ENCODE data around the gene LAIR2.

The LAIR2 gene

GRCh38 chr19:54521860-54522513 is 19.4 kb downstream of the LAIR2 start:
- H3K27ac ChIP-seq: no peak overlapping the region
- no peak for TF ChIP-seq ZFX (IDR thresholded peaks at IDR 0.05; ENCODE audit: borderline replicate concordance)
- TF ChIP-seq, protein P1, sequence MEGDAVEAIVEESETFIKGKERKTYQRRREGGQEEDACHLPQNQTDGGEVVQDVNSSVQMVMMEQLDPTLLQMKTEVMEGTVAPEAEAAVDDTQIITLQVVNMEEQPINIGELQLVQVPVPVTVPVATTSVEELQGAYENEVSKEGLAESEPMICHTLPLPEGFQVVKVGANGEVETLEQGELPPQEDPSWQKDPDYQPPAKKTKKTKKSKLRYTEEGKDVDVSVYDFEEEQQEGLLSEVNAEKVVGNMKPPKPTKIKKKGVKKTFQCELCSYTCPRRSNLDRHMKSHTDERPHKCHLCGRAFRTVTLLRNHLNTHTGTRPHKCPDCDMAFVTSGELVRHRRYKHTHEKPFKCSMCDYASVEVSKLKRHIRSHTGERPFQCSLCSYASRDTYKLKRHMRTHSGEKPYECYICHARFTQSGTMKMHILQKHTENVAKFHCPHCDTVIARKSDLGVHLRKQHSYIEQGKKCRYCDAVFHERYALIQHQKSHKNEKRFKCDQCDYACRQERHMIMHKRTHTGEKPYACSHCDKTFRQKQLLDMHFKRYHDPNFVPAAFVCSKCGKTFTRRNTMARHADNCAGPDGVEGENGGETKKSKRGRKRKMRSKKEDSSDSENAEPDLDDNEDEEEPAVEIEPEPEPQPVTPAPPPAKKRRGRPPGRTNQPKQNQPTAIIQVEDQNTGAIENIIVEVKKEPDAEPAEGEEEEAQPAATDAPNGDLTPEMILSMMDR (IDR thresholded peaks at IDR 0.05): no peak

GRCh38 chr19:54523403-54523802 is 20.8 kb downstream of the LAIR2 start:
- TF ChIP-seq, protein P1 (IDR thresholded peaks at IDR 0.05): no peak
- no peak for TF ChIP-seq ZFX (IDR thresholded peaks at IDR 0.05; ENCODE audit: borderline replicate concordance)
- no peak overlapping the region for H3K27ac ChIP-seq

DNA sequence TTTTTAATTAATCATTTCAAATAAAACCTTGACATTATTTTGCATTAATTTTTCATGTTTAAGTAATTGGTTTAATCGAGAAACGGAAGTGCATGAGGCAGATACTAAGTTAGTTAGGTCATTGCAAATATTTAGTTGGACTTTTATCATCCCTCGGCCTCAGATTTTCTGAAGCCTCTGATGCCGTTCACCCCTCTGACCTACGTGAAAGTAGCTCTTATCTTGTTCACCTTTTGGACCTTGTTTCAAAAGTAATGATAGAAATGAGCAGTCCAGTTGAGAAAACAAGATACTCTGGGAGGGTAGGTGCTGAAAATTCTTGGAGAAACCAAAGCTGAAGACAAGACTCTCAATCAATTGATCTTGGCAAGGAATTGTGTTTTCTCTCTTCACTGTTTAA is 23.0 kb downstream of the LAIR2 start:
- TF ChIP-seq, protein P1 (IDR thresholded peaks at IDR 0.05): no peak
- TF ChIP-seq ZFX (IDR thresholded peaks at IDR 0.05; ENCODE audit: borderline replicate concordance): no peak
- no peak overlapping the region for H3K27ac ChIP-seq

DNA sequence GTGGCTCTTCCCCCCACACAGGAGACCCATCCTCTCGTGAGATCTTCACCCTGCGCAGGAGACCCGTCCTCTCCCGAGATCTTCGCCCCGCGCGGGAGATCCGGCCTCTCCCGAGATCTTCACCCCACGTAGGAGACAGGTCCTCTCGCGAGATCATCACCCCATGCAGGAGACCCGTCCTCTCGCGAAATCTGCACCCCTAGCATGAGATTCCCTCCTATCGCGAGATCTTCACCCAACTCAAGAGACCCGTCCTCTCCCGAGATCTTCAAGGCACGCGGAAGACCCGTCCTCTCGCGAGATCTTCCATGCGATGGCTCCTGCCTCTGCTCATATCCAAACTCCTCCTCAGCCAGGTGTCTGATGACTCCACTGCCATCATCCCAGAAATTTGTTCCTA is 24.3 kb downstream of the LAIR2 start:
- TF ChIP-seq, protein P1 (IDR thresholded peaks at IDR 0.05): no peak
- no peak for TF ChIP-seq ZFX (IDR thresholded peaks at IDR 0.05; ENCODE audit: borderline replicate concordance)
- H3K27ac ChIP-seq: no peak overlapping the region

DNA sequence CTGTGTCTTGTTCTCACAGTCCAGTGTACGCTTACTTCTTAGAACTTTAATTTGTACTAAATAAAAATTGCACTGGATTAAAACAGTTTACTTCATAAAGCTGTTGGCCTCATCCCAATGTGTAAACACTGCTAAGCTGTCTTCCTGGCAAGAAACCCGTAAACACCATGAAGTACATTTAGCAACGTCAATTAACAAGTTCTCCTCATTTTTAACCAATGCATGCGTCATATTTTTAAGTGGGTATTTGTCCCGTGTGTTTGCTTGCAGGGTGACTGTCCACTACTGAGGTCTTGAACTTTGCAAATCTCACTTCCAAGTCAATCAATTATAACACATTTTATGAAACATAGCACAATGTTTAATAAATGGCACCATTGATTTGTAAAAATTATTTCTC is 28.2 kb downstream of the LAIR2 start:
- TF ChIP-seq, protein P1 (IDR thresholded peaks at IDR 0.05): no peak
- no peak for TF ChIP-seq ZFX (IDR thresholded peaks at IDR 0.05; ENCODE audit: borderline replicate concordance)
- no peak overlapping the region for H3K27ac ChIP-seq

DNA sequence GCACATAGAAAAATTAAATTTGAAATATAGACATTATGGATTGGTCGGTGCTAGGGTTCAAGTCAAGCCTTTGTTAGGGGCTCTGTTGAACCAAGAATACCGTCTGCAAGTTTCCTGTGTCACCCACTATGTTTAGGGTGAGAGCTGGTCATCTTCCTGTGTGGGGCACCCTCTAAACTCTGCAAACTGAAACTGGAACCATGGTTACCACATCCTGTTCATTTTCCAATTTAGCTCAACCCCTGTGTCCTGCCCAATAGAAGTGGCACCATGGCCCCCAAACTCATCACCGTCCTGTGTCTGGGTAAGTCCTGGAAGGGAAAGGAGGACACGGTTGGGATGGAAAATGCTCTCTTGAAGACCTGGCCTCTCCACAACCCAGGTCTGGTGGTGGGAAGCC is 29.9 kb downstream of the LAIR2 start:
- TF ChIP-seq, protein P1 (IDR thresholded peaks at IDR 0.05): no peak
- H3K27ac ChIP-seq: no peak overlapping the region

DNA sequence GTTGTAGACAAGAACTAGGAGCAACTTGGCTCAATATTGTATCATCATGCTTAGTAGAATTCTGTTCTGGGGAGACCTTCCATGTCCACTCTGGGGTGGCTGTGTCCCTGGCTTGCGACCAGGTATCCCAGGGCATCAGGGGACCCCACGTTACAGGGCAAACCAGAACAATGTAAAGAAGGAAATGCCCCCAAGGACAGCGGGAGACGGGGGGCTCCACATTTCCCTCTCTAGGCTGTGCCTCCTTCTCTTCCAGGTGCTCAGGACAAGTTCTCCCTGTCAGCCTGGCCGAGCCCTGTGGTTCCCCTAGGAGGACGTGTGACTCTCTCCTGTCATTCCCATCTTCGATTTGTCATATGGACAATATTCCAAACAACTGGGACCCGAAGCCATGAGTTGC is 30.8 kb downstream of the LAIR2 start:
- H3K27ac ChIP-seq: no peak overlapping the region
- TF ChIP-seq, protein P1 (IDR thresholded peaks at IDR 0.05): no peak
- no peak for TF ChIP-seq ZFX (IDR thresholded peaks at IDR 0.05; ENCODE audit: borderline replicate concordance)

All from 22Rv1 (cell line).